Vagina (tissue), 2 donors: ENCODE measurements around the gene ANKS4B.

Source experiments
- CTCF ChIP-seq, 3 experiments: fragments of 450-650 bp in 2 of 3; fragments of 200-600 bp in 1 of 3; sonication (generic) in 1 of 3; IDR thresholded peaks; one replicate each; pipeline ENCODE4 v1.5.1; 2017 to 2019; ENCODE audit warnings: antibody characterized with exemption in 3 of 3, mild to moderate bottlenecking in 2 of 3, moderate library complexity in 2 of 3
- POLR2A ChIP-seq, 2 donors: fragments of 450-650 bp; IDR thresholded peaks; one replicate each; pipeline ENCODE4 v1.6.1; 2017; ENCODE audit warnings: antibody characterized with exemption in 2 of 2, mild to moderate bottlenecking in 2 of 2, moderate library complexity in 2 of 2

DNA sequence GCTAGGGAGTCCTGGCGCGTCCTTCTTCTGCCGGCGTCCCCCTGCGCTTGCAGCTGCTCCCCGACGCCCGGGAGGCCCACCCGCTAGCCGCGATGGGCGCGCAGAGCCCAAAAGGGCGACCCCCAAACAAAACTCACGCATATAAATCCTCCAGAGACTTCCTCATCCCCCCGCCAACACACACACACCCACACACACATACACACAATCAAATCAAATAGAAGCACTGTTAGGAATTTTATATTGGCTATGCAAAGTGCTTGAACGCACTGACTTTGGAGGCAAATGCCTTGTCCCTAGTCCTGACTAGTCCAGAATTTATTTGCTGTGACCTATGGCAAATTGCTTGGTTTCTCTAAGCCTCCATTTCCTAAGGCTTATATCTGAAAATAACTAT lies 68.4 kb downstream of the ANKS4B start:
- TF ChIP-seq POLR2A (IDR thresholded peaks at IDR 0.05) (no peak), CTCF (IDR thresholded peaks at IDR 0.05) (no peak)
